Natural killer cell treated with Interleukin-12 subunit alpha and Interleukin-12 subunit beta and Interleukin-15 and Interleukin-18, amount 100 ng/mL, for 72 hours (primary cell): ENCODE results near the gene THTPA. TPM values are rescaled to one million over a fixed set of nuclear protein-coding genes. Genes with fewer than 3 reads are reported as not detected.
A peak's percentile ranks its signal among the peaks of the same experiment; 100 is the strongest.
"Not testable (repeated sequence)": the region's sequence is repeated elsewhere in the genome, so short reads cannot be mapped to it uniquely, and the experiment has no call there.

Experiments used
- ATAC-seq, 2 donors: fragments of 150-1000 bp; cut with Tn5 transposase in 1 of 2; sonication (Bioruptor Pico), chemical (Tn5 transposase) in 1 of 2; 2 replicates each; pipeline ENCODE4 v1.10.0; 2021
- DNase-seq: peaks from one replicate; pipeline ENCODE4 v3.0.0; 2022; ENCODE audit warnings: low spot score
- H3K27ac Mint-ChIP-seq, 2 donors: 1 replicate in 1 of 2; 2 replicates in 1 of 2; pipeline ENCODE4 v1.8.0; 2022; ENCODE audit warnings: mixed read lengths in 2 of 2, mild to moderate bottlenecking in 1 of 2, moderate library complexity in 1 of 2
- H3K27me3 Mint-ChIP-seq, 2 donors: 1 replicate in 1 of 2; 2 replicates in 1 of 2; pipeline ENCODE4 v1.8.0; 2022; ENCODE audit warnings: mixed read lengths in 2 of 2
- H3K36me3 Mint-ChIP-seq: one replicate; pipeline ENCODE4 v1.8.0; 2022; ENCODE audit warnings: mixed read lengths
- H3K4me1 Mint-ChIP-seq, 2 donors: 1 replicate in 1 of 2; 2 replicates in 1 of 2; pipeline ENCODE4 v1.8.0; 2022; ENCODE audit warnings: low read depth in 2 of 2, mixed read lengths in 2 of 2, mild to moderate bottlenecking in 1 of 2
- H3K4me3 Mint-ChIP-seq: one replicate; pipeline ENCODE4 v1.8.0; 2022; ENCODE audit warnings: mixed read lengths
- H3K9me3 Mint-ChIP-seq: 2 replicates; pipeline ENCODE4 v1.8.0; 2022; ENCODE audit warnings: mixed read lengths
- total RNA-seq, 2 donors: library from RNA; stranded (reverse); gene quantifications; one replicate each; pipeline ENCODE4 v1.2.3, GENCODE V29; 2022

THTPA gene
- total RNA-seq, 2 donors from 2014 or later: 10.6 to 11.7 TPM

DNA sequence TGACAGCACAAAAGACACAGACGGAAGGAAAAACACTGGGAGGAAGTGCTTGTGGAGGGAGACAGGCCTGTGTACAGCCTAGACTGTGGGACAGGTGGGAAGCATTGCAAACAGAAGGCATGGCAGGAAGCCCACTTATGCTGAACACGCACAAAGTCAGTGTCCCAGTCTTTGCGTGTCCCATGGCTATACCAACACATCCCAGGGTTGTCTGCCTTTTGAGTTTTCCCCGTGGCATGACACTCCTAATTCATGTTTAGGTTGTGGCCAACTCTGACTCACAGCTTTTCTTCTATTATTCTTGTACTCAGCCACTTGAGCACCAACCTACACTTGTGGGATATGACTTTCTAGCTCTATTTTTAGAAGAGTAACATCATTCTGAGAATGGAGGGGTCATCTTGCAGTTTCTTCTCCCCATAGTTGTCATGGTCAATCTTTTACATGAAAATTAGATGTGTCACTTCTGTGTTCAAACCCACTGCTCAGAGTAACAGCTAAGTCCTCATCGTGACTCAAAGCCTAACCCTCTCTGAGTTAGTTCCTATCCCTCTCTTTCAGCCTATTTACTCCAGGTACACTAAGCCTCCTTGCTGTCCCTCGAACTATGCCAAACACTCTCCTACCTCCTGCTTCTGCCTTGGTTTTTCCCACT lies 50.0 kb downstream of the THTPA start:
- Mint-ChIP-seq H3K4me1 (peaks cover 35 to 38% of the 10 kb centered on the region in 2 donors), H3K36me3 (peaks cover 5% of the 10 kb centered on the region), H3K9me3 (peaks cover 4% of the 10 kb centered on the region), H3K27me3 (no peaks in the 10 kb centered on the region), H3K4me3 (peak overlapping the region; percentile 33), H3K27ac (peak overlapping the region; percentile 29 to 63)
- peak; percentile 76 to 90 for ATAC-seq
- no peak for DNase-seq

DNA sequence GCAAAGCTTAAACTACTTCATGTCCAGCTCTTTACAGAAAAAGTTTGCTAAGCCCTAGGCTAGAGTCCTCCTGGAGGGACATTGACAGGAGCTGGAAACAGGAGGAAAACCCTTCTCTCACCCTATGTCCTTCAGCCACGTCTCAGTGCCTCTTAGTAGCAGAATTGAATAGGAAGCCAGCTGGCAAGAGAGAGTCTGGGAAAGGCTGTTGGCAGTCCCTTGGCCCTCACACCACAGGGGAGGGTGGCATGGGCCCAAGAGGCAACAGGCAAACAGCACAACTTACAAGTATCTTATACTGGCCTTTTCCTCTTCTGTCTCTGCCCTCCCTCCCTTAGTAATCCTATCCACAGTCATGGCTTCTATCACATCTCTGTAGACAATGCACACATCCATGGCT lies 52.4 kb downstream of the THTPA start:
- Mint-ChIP-seq H3K27me3 (no peaks in the 10 kb centered on the region), H3K4me1 (peaks cover 38 to 40% of the 10 kb centered on the region in 2 donors), H3K4me3 (no peak overlapping the region), H3K36me3 (peaks cover 5% of the 10 kb centered on the region), H3K9me3 (peaks cover 4% of the 10 kb centered on the region), H3K27ac (peak overlapping the region; percentile 92 to 96)
- DNase-seq: no peak
- ATAC-seq: no peak

DNA sequence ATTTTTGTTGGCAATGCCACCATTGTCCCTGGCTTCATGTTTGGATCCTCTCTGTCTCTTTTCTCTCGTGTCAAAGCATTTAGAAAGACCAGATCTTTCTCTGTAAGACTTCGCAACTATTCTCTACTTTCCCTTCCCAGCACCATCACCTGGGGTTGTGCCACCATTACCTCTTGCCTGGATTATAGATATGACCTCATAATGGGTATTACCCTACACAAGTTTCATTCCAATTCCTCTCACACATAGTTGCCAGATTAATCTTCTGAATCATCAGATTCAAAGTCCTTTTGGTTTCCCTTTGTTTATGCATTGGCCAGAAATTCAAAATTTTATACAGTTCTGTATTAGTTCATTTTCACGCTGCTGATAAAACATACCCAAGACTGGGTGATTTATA lies 52.9 kb downstream of the THTPA start:
- Mint-ChIP-seq H3K9me3 (peaks cover 4% of the 10 kb centered on the region), H3K27ac (peak overlapping the region; percentile 92 to 96), H3K4me1 (peaks cover 38 to 40% of the 10 kb centered on the region in 2 donors), H3K36me3 (peaks cover 5% of the 10 kb centered on the region), H3K4me3 (peak overlapping the region; percentile 26), H3K27me3 (no peaks in the 10 kb centered on the region)
- DNase-seq (no peak), ATAC-seq (no peak)

DNA sequence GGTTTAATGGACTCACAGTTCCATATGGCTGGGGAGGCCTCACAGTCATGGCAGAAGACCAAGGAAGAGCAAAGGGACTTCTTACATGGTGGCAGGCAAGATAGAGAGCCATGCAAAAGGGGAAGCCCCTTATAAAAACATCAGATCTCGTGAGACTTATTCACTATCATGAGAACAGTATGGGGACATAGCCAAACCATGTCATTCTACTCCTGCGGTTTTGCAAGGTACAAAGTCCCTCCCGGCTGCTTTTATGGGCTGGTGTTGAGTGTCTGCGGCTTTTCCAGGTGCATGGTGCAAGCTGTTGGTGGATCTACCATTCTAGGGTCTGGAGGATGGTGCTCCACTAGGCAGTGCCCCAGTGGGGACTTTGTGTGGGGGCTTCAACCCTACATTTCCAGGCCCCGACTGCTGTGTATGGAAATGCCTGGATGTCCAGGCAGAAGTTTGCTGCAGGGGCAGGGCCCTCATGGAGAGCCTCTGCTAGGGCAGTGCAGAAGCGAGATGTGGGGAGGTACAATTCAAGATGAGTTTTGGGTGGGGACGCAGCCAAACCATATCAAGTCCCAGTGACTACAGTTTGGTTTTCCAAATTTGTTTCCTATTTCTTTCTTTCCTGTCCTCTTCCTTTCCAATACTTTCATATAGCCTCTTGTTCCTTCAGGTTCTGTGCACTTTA lies 53.5 kb downstream of the THTPA start:
- not testable (repeated sequence) for H3K9me3 Mint-ChIP-seq, DNase-seq, H3K36me3 Mint-ChIP-seq, ATAC-seq, H3K27me3 Mint-ChIP-seq
- H3K27ac Mint-ChIP-seq: peak overlapping the region; percentile 92 to 96
- peak overlapping the region; percentile 64 for H3K4me3 Mint-ChIP-seq
- H3K4me1 Mint-ChIP-seq: peaks cover 38 to 40% of the 10 kb centered on the region in 2 donors

Other genes starting within 250 kb of the THTPA start
- 10 to 100 TPM; 17.5 to 26.3 TPM for gene BCL2L2, start 249.4 kb upstream of the THTPA start, total RNA-seq
- 100 to 1,000 TPM; 182 to 274 TPM for gene PABPN1, start 234.8 kb upstream of the THTPA start, total RNA-seq
- under 1 TPM in 1 of 2 donors, not detected in 1; 0.42 TPM for gene SLC22A17, start 203.4 kb upstream of the THTPA start, total RNA-seq
- gene EFS, start 191.1 kb upstream of the THTPA start, total RNA-seq: not detected
- not detected for gene IL25, start 183.5 kb upstream of the THTPA start, total RNA-seq
- gene CMTM5, start 179.2 kb upstream of the THTPA start, total RNA-seq: not detected
- under 1 TPM in 1 of 2 donors, not detected in 1; 0.28 TPM for gene MYH6, start 148.0 kb upstream of the THTPA start, total RNA-seq
- gene MYH7, start 120.6 kb upstream of the THTPA start, total RNA-seq: not detected
- gene NGDN, start 86.6 kb upstream of the THTPA start, total RNA-seq: 10 to 100 TPM; 65.6 to 65.7 TPM
- gene ZFHX2, start 4.5 kb upstream of the THTPA start, total RNA-seq: 1 to 10 TPM; 2.8 to 4.9 TPM
- gene AP1G2, start 11.5 kb downstream of the THTPA start, total RNA-seq: 100 to 1,000 TPM; 151 to 229 TPM
- under 1 TPM in 1 of 2 donors, not detected in 1; 0.07 TPM for gene JPH4, start 22.5 kb downstream of the THTPA start, total RNA-seq
- 1 to 10 TPM in 1 of 2 donors, under 1 TPM in 1; 0.57 to 1.5 TPM for gene DHRS2, start 80.1 kb downstream of the THTPA start, total RNA-seq